LoVo (cell line): ENCODE data around the gene RTF2.
"Not testable (repeated sequence)": the region's sequence is repeated elsewhere in the genome, so short reads cannot be mapped to it uniquely, and the experiment has no call there.

Experiments used
- DNase-seq: peaks from one replicate; pipeline ENCODE4 v3.0.0-alpha.2; 2016; ENCODE audit warnings: low spot score

Gene RTF2

GRCh38 chr20:56503916-56504315 lies 35.5 kb downstream of the RTF2 start:
- DNase-seq = no peak

- DNase-seq = no peak
Observed at GRCh38 chr20:56504373-56505005, 36.1 kb downstream of the RTF2 start.

- no peak for DNase-seq
Observed at GRCh38 chr20:56506103-56506502, 37.7 kb downstream of the RTF2 start.

GRCh38 chr20:56511926-56512325 lies 43.5 kb downstream of the RTF2 start:
- DNase-seq = no peak

GRCh38 chr20:56513161-56514150 lies 45.0 kb downstream of the RTF2 start:
- no peak for DNase-seq

- no peak for DNase-seq
Observed at GRCh38 chr20:56516631-56517030, 48.2 kb downstream of the RTF2 start.

- DNase-seq = no peak
Observed at GRCh38 chr20:56517211-56517610, 48.8 kb downstream of the RTF2 start.

- no peak for DNase-seq
Observed at GRCh38 chr20:56517641-56518040, 49.2 kb downstream of the RTF2 start.

GRCh38 chr20:56518126-56518525 lies 49.7 kb downstream of the RTF2 start:
- no peak for DNase-seq

GRCh38 chr20:56518721-56519398 lies 50.4 kb downstream of the RTF2 start:
- no peak for DNase-seq

- DNase-seq = no peak
Observed at GRCh38 chr20:56519551-56519950, 51.1 kb downstream of the RTF2 start.

GRCh38 chr20:56520180-56520579 lies 51.8 kb downstream of the RTF2 start:
- DNase-seq = no peak

GRCh38 chr20:56520746-56521354 lies 52.4 kb downstream of the RTF2 start:
- not testable (repeated sequence) for DNase-seq

GRCh38 chr20:56522311-56522710 lies 53.9 kb downstream of the RTF2 start:
- DNase-seq = no peak

- not testable (repeated sequence) for DNase-seq
Observed at GRCh38 chr20:56524444-56524843, 56.0 kb downstream of the RTF2 start, which contains the start of gene FAM209A. Gene FAM209A, plus strand, starts transcription at chr20:56524744. Its CDS starts 65 bp downstream, at chr20:56524809.

- no peak for DNase-seq
Observed at GRCh38 chr20:56527521-56527920, 59.1 kb downstream of the RTF2 start.

GRCh38 chr20:56532946-56533345 lies 64.5 kb downstream of the RTF2 start, which contains the start of gene FAM209B:
Gene FAM209B, plus strand, starts transcription at chr20:56533246. Its CDS starts 96 bp downstream, at chr20:56533342.
- not testable (repeated sequence) for DNase-seq

- DNase-seq = no peak
Observed at GRCh38 chr20:56537997-56538396, 69.6 kb downstream of the RTF2 start.

- DNase-seq = no peak
Observed at GRCh38 chr20:56540415-56540814, 72.0 kb downstream of the RTF2 start.

GRCh38 chr20:56542489-56543030 lies 74.1 kb downstream of the RTF2 start:
- no peak for DNase-seq

GRCh38 chr20:56551571-56551970 lies 83.1 kb downstream of the RTF2 start:
- DNase-seq = no peak
